HCT116 (cell line): ENCODE results near the gene TEF. TPM values are rescaled to one million over a fixed set of nuclear protein-coding genes. Genes with fewer than 3 reads are reported as not detected.

Source experiments
- ATAC-seq: fragments of 200-7000 bp; cut with Tn5 transposase; 2 replicates; pipeline ENCODE4 v1.9.1; 2020; ENCODE audit warnings: mild to moderate bottlenecking, moderate library complexity
- BruUV-seq: library from RNA; stranded (reverse); fragments of 400-500 nt; replicated peaks from 2 replicates; lab custom pipeline; 2021; lab: Mats Ljungman, UMichigan
- CTCF ChIA-PET: fragments of 300-600 bp; sonication (Branson Sonifier 250); formaldehyde crosslinking; loops from one replicate; lab custom pipeline; 2021; ENCODE audit warnings: antibody characterized with exemption; lab: Charles Lee
- POLR2A ChIA-PET: fragments of 300-600, 350-600 bp; sonication (Branson Sonifier 250); formaldehyde crosslinking; loops from one replicate; lab custom pipeline; 2021; ENCODE audit warnings: antibody characterized with exemption; lab: Charles Lee
- RAD21 ChIA-PET, 2 experiments: fragments of 300-600 bp; sonication (Branson Sonifier 250); formaldehyde crosslinking; loops; one replicate each; lab custom pipeline; 2023; ENCODE audit warnings: low total read pairs in 2 of 2; ENCODE audit not compliant: uncharacterized antibody in 2 of 2, unreplicated experiment in 2 of 2, low non-redundant PET in 1 of 2; lab: Charles Lee
- DNase-seq: peaks from one replicate; pipeline ENCODE4 v3.0.0-alpha.2; 2010; ENCODE audit warnings: low read depth, low spot score
- H2AFZ ChIP-seq: fragments of 200-600 bp; shearing (Covaris generic), sonication (generic); 2 replicates; pipeline ENCODE4 v1.6.1; 2017; ENCODE audit warnings: low read depth, mixed run types, mixed read lengths, antibody characterized with exemption, low read length; ENCODE audit not compliant: poor library complexity, severe bottlenecking
- H3K27ac ChIP-seq: 2 replicates; pipeline ENCODE4 v1.5.1; 2012; ENCODE audit warnings: low read depth, low read length
- H3K27me3 ChIP-seq: fragments of 200-600 bp; sonication (generic); 2 replicates; pipeline ENCODE4 v1.6.1; 2016; ENCODE audit warnings: mixed run types, low read length, mixed read lengths; ENCODE audit not compliant: insufficient read depth
- H3K36me3 ChIP-seq, 2 experiments: fragments of 200-500 bp in 1 of 2; fragments of 200-600 bp in 1 of 2; sonication (Bioruptor generic) in 1 of 2; sonication (generic) in 1 of 2; 2 replicates each; pipeline versions ENCODE4 v1.5.1 to v1.6.1; 2014 to 2016; ENCODE audit warnings: low read length in 2 of 2, inconsistent platforms in 1 of 2, mixed read lengths in 1 of 2, mixed run types in 1 of 2; ENCODE audit not compliant: insufficient read depth in 2 of 2, control insufficient read depth in 1 of 2
- H3K4me1 ChIP-seq, 2 experiments: fragments of 200-600 bp in 1 of 2; sonication (generic) in 1 of 2; 2 replicates each; pipeline versions ENCODE4 v1.5.1 to v1.6.1; 2012 to 2017; ENCODE audit warnings: low read length in 2 of 2, inconsistent platforms in 1 of 2, mild to moderate bottlenecking in 1 of 2, mixed read lengths in 1 of 2, mixed run types in 1 of 2, moderate library complexity in 1 of 2; ENCODE audit not compliant: insufficient read depth in 2 of 2, control insufficient read depth in 1 of 2
- H3K4me2 ChIP-seq: fragments of 200-600 bp; sonication (generic); 2 replicates; pipeline ENCODE4 v1.6.1; 2017; ENCODE audit warnings: mixed run types, low read length, mixed read lengths
- H3K4me3 ChIP-seq, 2 experiments: fragments of 200-600 bp in 1 of 2; sonication (generic) in 1 of 2; replicated peaks in 1 of 2; 2 replicates each; pipeline ENCODE4 v1.5.1; 2011 to 2016; ENCODE audit warnings: low read length in 2 of 2, control low read depth in 1 of 2, low read depth in 1 of 2, mild to moderate bottlenecking in 1 of 2, mixed read lengths in 1 of 2, mixed run types in 1 of 2
- H3K79me2 ChIP-seq: fragments of 200-600 bp; sonication (generic); 2 replicates; pipeline ENCODE4 v1.6.1; 2017; ENCODE audit warnings: mild to moderate bottlenecking, mixed run types, low read length, moderate library complexity, mixed read lengths; ENCODE audit not compliant: insufficient read depth
- H3K9ac ChIP-seq: fragments of 200-600 bp; sonication (generic); 2 replicates; pipeline ENCODE4 v1.6.1; 2016; ENCODE audit warnings: low read length, mixed read lengths
- H3K9me2 ChIP-seq: fragments of 200-600 bp; sonication (generic), shearing (Covaris generic); 2 replicates; pipeline ENCODE4 v1.6.1; 2017; ENCODE audit warnings: mixed run types, mild to moderate bottlenecking, moderate library complexity; ENCODE audit not compliant: insufficient read depth
- H3K9me3 ChIP-seq, 2 experiments: fragments of 200-500 bp in 1 of 2; fragments of 200-600 bp in 1 of 2; sonication (Bioruptor generic) in 1 of 2; sonication (generic) in 1 of 2; 2 replicates each; pipeline ENCODE4 v1.6.1; 2014 to 2017; ENCODE audit warnings: low read length in 2 of 2, mixed read lengths in 2 of 2, inconsistent platforms in 1 of 2, low read depth in 1 of 2, mild to moderate bottlenecking in 1 of 2, mixed run types in 1 of 2, moderate library complexity in 1 of 2; ENCODE audit not compliant: control insufficient read depth in 1 of 2, insufficient read depth in 1 of 2
- H4K20me1 ChIP-seq: fragments of 200-600 bp; sonication (generic), shearing (Covaris generic); 2 replicates; pipeline ENCODE4 v1.6.1; 2017; ENCODE audit warnings: mixed run types, mild to moderate bottlenecking, moderate library complexity; ENCODE audit not compliant: insufficient read depth
- CBX3 ChIP-seq: IDR thresholded peaks from 2 replicates; pipeline ENCODE4 v1.6.1; 2012; ENCODE audit warnings: low read depth
- CEBPB ChIP-seq: IDR thresholded peaks from 2 replicates; pipeline ENCODE4 v1.6.1; 2012; ENCODE audit warnings: low read depth
- CTCF ChIP-seq, 3 experiments: fragments of 200-600 bp in 1 of 3; sonication (generic) in 1 of 3; IDR thresholded peaks in 2 of 3; conservative IDR thresholded peaks in 1 of 3; 2 replicates each; pipeline ENCODE4 v1.5.1; 2012 to 2017; ENCODE audit warnings: low read depth in 2 of 3, low read length in 2 of 3, antibody characterized with exemption in 1 of 3, borderline replicate concordance in 1 of 3, control low read depth in 1 of 3, mild to moderate bottlenecking in 1 of 3, mixed read lengths in 1 of 3, mixed run types in 1 of 3, moderate library complexity in 1 of 3; ENCODE audit not compliant: insufficient read depth in 1 of 3
- EGR1 ChIP-seq: IDR thresholded peaks from 2 replicates; pipeline ENCODE4 v1.6.1; 2012; ENCODE audit warnings: low read depth
- EZH2phosphoT487 ChIP-seq: fragments of 200-600 bp; IDR thresholded peaks from 2 replicates; pipeline ENCODE4 v1.6.1; 2018; ENCODE audit warnings: antibody characterized with exemption, borderline replicate concordance
- FOSL1 ChIP-seq: IDR thresholded peaks from 2 replicates; pipeline ENCODE4 v1.6.1; 2012; ENCODE audit warnings: low read depth
- POLR2AphosphoS5 ChIP-seq: IDR thresholded peaks from 2 replicates; pipeline ENCODE4 v1.6.1; 2011; ENCODE audit warnings: mild to moderate bottlenecking, low read depth, low read length, moderate library complexity
- RAD21 ChIP-seq: IDR thresholded peaks from 2 replicates; pipeline ENCODE4 v1.6.1; 2012; ENCODE audit warnings: low read depth, mild to moderate bottlenecking
- REST ChIP-seq: IDR thresholded peaks from 2 replicates; pipeline ENCODE4 v1.6.1; 2012; ENCODE audit warnings: low read depth
- SIN3A ChIP-seq: IDR thresholded peaks from 2 replicates; pipeline ENCODE4 v1.6.1; 2012; ENCODE audit warnings: low read depth
- SP1 ChIP-seq: IDR thresholded peaks from 2 replicates; pipeline ENCODE4 v1.6.1; 2012; ENCODE audit warnings: low read depth
- ZBTB33 ChIP-seq: IDR thresholded peaks from 2 replicates; pipeline ENCODE4 v1.6.1; 2011; ENCODE audit warnings: mild to moderate bottlenecking, low read length, moderate library complexity; ENCODE audit not compliant: insufficient replicate concordance; ENCODE audit errors: extremely low read depth
- ZFX ChIP-seq: fragments of 450-650 bp; IDR thresholded peaks from 2 replicates; pipeline ENCODE4 v1.6.1; 2017
- intact Hi-C: fragments of 100-400 bp; cut with micrococcal nuclease; formaldehyde crosslinking; loops from 2 replicates; pipeline ENCODE4 v1.10.0; 2022
- total RNA-seq: library from RNA; stranded (reverse); gene quantifications from one replicate; pipeline ENCODE4 v1.2.1, GENCODE V29; 2021; ENCODE audit not compliant: unreplicated experiment

Gene TEF
- total RNA-seq, 1 experiment from 2014 or later = 16.5 TPM

- Histone ChIP-seq H3K9ac (peak overlapping the region; percentile 96), H3K27me3 (no peaks in the 10 kb centered on the region), H3K36me3 (peaks cover 5 to 14% of the 10 kb centered on the region in 2 experiments; a peak in 3 of 4 replicates), H4K20me1 (no peaks in the 10 kb centered on the region), H3K9me2 (no peaks in the 10 kb centered on the region), H3K79me2 (peaks cover 68% of the 10 kb centered on the region), H3K27ac (peak overlapping the region; percentile 100), H3K4me1 (peaks cover 5 to 29% of the 10 kb centered on the region in 2 experiments; a peak in 3 of 4 replicates), H3K4me3 (peak overlapping the region; percentile 93 to 94), H3K4me2 (peak overlapping the region; percentile 99), H3K9me3 (no peaks in the 10 kb centered on the region), H2AFZ (no peak overlapping the region)
- intact Hi-C loops = loop anchor here (10.0 kb wide), 1 partner anchor 350 kb away; the partner anchor contains the start of gene EP300
- POLR2A ChIA-PET = interaction anchor here (1.1 to 5.0 kb wide), 2 partner anchors 24 to 158 kb away, joined by 3 to 57 read pairs; partner anchors contain the start of genes ACO2, PHF5A and RANGAP1
- peak; percentile 78 for DNase-seq
- RAD21 ChIA-PET = no interaction called here
- CTCF ChIA-PET = interaction anchor here (0.8 kb wide), 1 partner anchor 73 kb away, joined by 5 read pairs; no protein-coding TSS in a partner anchor
- peak; percentile 44 for ATAC-seq
- no peak for TF ChIP-seq SIN3A
- no peak for TF ChIP-seq FOSL1
- TF ChIP-seq CBX3 = no peak
- TF ChIP-seq CTCF (IDR thresholded peaks at IDR 0.05 in 2 of 3, conservative IDR thresholded peaks at IDR 0.05 in 1 of 3; ENCODE audit: borderline replicate concordance in 1 of 3, insufficient read depth in 1 of 3, low read depth in 2 of 3, low read length in 2 of 3) = no peak
- peak; percentile 51; the same call in 1 of the 2 replicates for TF ChIP-seq POLR2AphosphoS5
- no peak for TF ChIP-seq EZH2phosphoT487
- no peak for TF ChIP-seq ZBTB33
- TF ChIP-seq SP1 = no peak
- no peak for TF ChIP-seq REST
- 0 out of 2 replicates have a peak, but pooled peaks have one; percentile 13 for TF ChIP-seq ZFX
- no peak for TF ChIP-seq EGR1
- TF ChIP-seq CEBPB = no peak
- no peak for TF ChIP-seq RAD21
- BruUV-seq = no TSS peak
Measured at GRCh38 chr22:41444360-41445128, 62.8 kb downstream of the TEF start.
